ENCODE results near the gene MICU1. TPM values are rescaled to one million over a fixed set of nuclear protein-coding genes. Genes with fewer than 3 reads are reported as not detected.
A peak's percentile ranks its signal among the peaks of the same experiment; 100 is the strongest.

MICU1 gene
- total and polyA plus RNA-seq, 2 of the 13 experiments (the other 11 are each of a cell fraction or from before 2014, with no cell fraction given): 32.5 to 56.1 TPM

GRCh38 chr10:72354356-72355213, 271.3 kb downstream of the MICU1 start, which contains the start of gene DNAJB12 (continued):
- TF ChIP-seq ARNTL (CRISPR knock-in tag; IDR thresholded peaks at IDR 0.05) (no peak; the same call in 1 of the 2 replicates), ZBTB38 (CRISPR knock-in tag; IDR thresholded peaks at IDR 0.05) (0 out of 2 replicates have a peak, but pooled peaks have one; percentile 53), PCBP2 (optimal IDR thresholded peaks at IDR 0.05; ENCODE audit: low read depth, low read length, poor library complexity, severe bottlenecking) (peak; percentile 49), POLR2G (IDR thresholded peaks at IDR 0.05; ENCODE audit: low read depth, low read length) (peak; percentile 94), ZNF431 (CRISPR knock-in tag; IDR thresholded peaks at IDR 0.05; ENCODE audit: borderline replicate concordance, low read depth) (no peak; the same call in 1 of the 2 replicates), ZNF24 (IDR thresholded peaks at IDR 0.05) (no peak), ZNF672 (CRISPR knock-in tag; IDR thresholded peaks at IDR 0.05) (no peak), PITX1 (CRISPR knock-in tag; IDR thresholded peaks at IDR 0.05) (peak; percentile 72), ZFP82 (CRISPR knock-in tag; IDR thresholded peaks at IDR 0.05; ENCODE audit: borderline replicate concordance) (no peak), ATF4 (CRISPR knock-in tag; IDR thresholded peaks at IDR 0.05) (peak in 1 of 2 experiments; percentile 71; a peak in 2 of 4 replicates), ZNF776 (CRISPR knock-in tag; IDR thresholded peaks at IDR 0.05) (peak; percentile 45; the same call in 1 of the 2 replicates), HIC2 (CRISPR knock-in tag; IDR thresholded peaks at IDR 0.05; ENCODE audit: low read depth) (peak; percentile 44; the same call in 1 of the 2 replicates), NFYB (CRISPR knock-in tag; IDR thresholded peaks at IDR 0.05) (no peak; the same call in 1 of the 2 replicates), ZNF101 (CRISPR knock-in tag; IDR thresholded peaks at IDR 0.05; ENCODE audit: borderline replicate concordance, low read depth) (no peak), ZNF788 (CRISPR knock-in tag; IDR thresholded peaks at IDR 0.05; ENCODE audit: borderline replicate concordance) (peak; percentile 90; the same call in 1 of the 2 replicates), ZSCAN21 (CRISPR knock-in tag; IDR thresholded peaks at IDR 0.05; ENCODE audit: borderline replicate concordance) (no peak; the same call in 1 of the 2 replicates), SATB2 (CRISPR knock-in tag; IDR thresholded peaks at IDR 0.05) (0 out of 2 replicates have a peak, but pooled peaks have one; percentile 79), ZHX1 (CRISPR knock-in tag; IDR thresholded peaks at IDR 0.05; ENCODE audit: low read depth) (no peak; the same call in 1 of the 2 replicates), ZFP1 (CRISPR knock-in tag; IDR thresholded peaks at IDR 0.05) (peak; percentile 71; the same call in 1 of the 2 replicates), DZIP1 (CRISPR knock-in tag; IDR thresholded peaks at IDR 0.05) (no peak)

Measured in HepG2 (cell line).